ENCODE data around the gene HAP1.
A peak's percentile ranks its signal among the peaks of the same experiment; 100 is the strongest.

The HAP1 gene

GRCh38 chr17:41758601-41759000 lies 24.2 kb upstream of the HAP1 start:
- no peak for DNase-seq (ENCODE audit: low spot score)
- ChIA-PET CTCF (no interaction called here), POLR2A (ENCODE audit: low non-redundant PET) (interaction anchor here (0.9 kb wide), 1 partner anchor 42 kb away, joined by 5 read pairs; no protein-coding TSS in a partner anchor)
- peak overlapping the region; percentile 36 for H3K27ac ChIP-seq
- no peak for TF ChIP-seq CTCF (conservative IDR thresholded peaks at IDR 0.05; ENCODE audit: low read depth)

GRCh38 chr17:41754066-41754465 lies 19.6 kb upstream of the HAP1 start:
- ChIA-PET POLR2A (ENCODE audit: low non-redundant PET) (no interaction called here), CTCF (interaction anchor here (1.1 kb wide), 1 partner anchor 47 kb away, joined by 4 read pairs; no protein-coding TSS in a partner anchor)
- H3K27ac ChIP-seq = peak overlapping the region; percentile 53
- DNase-seq (ENCODE audit: low spot score) = no peak
- TF ChIP-seq CTCF (conservative IDR thresholded peaks at IDR 0.05; ENCODE audit: low read depth) = no peak

GRCh38 chr17:41751288-41751687 lies 16.8 kb upstream of the HAP1 start:
- DNase-seq (ENCODE audit: low spot score) = no peak
- ChIA-PET POLR2A (ENCODE audit: low non-redundant PET) (interaction anchor here (0.7 kb wide), 1 partner anchor 91 kb away, joined by 3 read pairs; no protein-coding TSS in a partner anchor), CTCF (interaction anchor here (0.6 to 1.3 kb wide), 2 partner anchors 50 to 1697 kb away, joined by 4 read pairs; partner anchors contain the start of gene MED24)
- H3K27ac ChIP-seq = peak overlapping the region; percentile 50
- TF ChIP-seq CTCF (conservative IDR thresholded peaks at IDR 0.05; ENCODE audit: low read depth) = no peak

GRCh38 chr17:41750862-41751261 lies 16.4 kb upstream of the HAP1 start:
- H3K27ac ChIP-seq = peak overlapping the region; percentile 50
- DNase-seq (ENCODE audit: low spot score) = no peak
- ChIA-PET CTCF (interaction anchor here (1.3 kb wide), 1 partner anchor 50 kb away, joined by 4 read pairs; no protein-coding TSS in a partner anchor), POLR2A (ENCODE audit: low non-redundant PET) (no interaction called here)
- no peak for TF ChIP-seq CTCF (conservative IDR thresholded peaks at IDR 0.05; ENCODE audit: low read depth)

GRCh38 chr17:41748275-41748674 lies 13.8 kb upstream of the HAP1 start:
- TF ChIP-seq CTCF (conservative IDR thresholded peaks at IDR 0.05; ENCODE audit: low read depth) = no peak
- DNase-seq (ENCODE audit: low spot score) = no peak
- no peak overlapping the region for H3K27ac ChIP-seq
- ChIA-PET CTCF (interaction anchor here (0.6 to 0.7 kb wide), 3 partner anchors 30 to 442 kb away, joined by 3 read pairs; no protein-coding TSS in a partner anchor), POLR2A (ENCODE audit: low non-redundant PET) (no interaction called here)

- TF ChIP-seq CTCF (conservative IDR thresholded peaks at IDR 0.05; ENCODE audit: low read depth) = no peak
- H3K27ac ChIP-seq = 0 out of 2 replicates have a peak overlapping the region, but pooled peaks have one; percentile 22
- DNase-seq (ENCODE audit: low spot score) = no peak
- ChIA-PET POLR2A (ENCODE audit: low non-redundant PET) (interaction anchor here (0.6 kb wide), 1 partner anchor 74 kb away, joined by 9 read pairs; no protein-coding TSS in a partner anchor), CTCF (interaction anchor here (0.6 to 1.4 kb wide), 4 partner anchors 44 to 1433 kb away, joined by 3 to 5 read pairs (median 4); partner anchors contain the start of genes JUP and RARA)
Observed at GRCh38 chr17:41741709-41742108, 7.3 kb upstream of the HAP1 start.

All from RWPE1 (cell line).